Mucosa of rectum (tissue), 2 donors: ENCODE results near the gene PGA4.
"Not testable (repeated sequence)": the region's sequence is repeated elsewhere in the genome, so short reads cannot be mapped to it uniquely, and the experiment has no call there.

ENCODE experiments used
- H3K27ac ChIP-seq, 2 donors: one replicate each; pipeline ENCODE4 v1.7.0; 2013; ENCODE audit warnings: inconsistent platforms in 2 of 2, low read depth in 2 of 2, low read length in 2 of 2
- H3K27me3 ChIP-seq, 2 donors: one replicate each; pipeline ENCODE4 v1.7.0; 2013; ENCODE audit warnings: low read length in 2 of 2; ENCODE audit not compliant: control insufficient read depth in 2 of 2, insufficient read depth in 2 of 2
- H3K36me3 ChIP-seq, 2 donors: one replicate each; pipeline ENCODE4 v1.7.0; 2013; ENCODE audit warnings: low read length in 2 of 2; ENCODE audit not compliant: control insufficient read depth in 2 of 2, insufficient read depth in 2 of 2
- H3K4me1 ChIP-seq, 2 donors: one replicate each; pipeline ENCODE4 v1.7.0; 2013; ENCODE audit warnings: low read length in 2 of 2, mild to moderate bottlenecking in 1 of 2; ENCODE audit not compliant: control insufficient read depth in 2 of 2, insufficient read depth in 2 of 2
- H3K4me3 ChIP-seq, 2 donors: one replicate each; pipeline ENCODE4 v1.7.0; 2013; ENCODE audit warnings: low read length in 2 of 2
- H3K9ac ChIP-seq, 2 donors: one replicate each; pipeline ENCODE4 v1.7.0; 2013; ENCODE audit warnings: low read length in 2 of 2, low read depth in 1 of 2, mild to moderate bottlenecking in 1 of 2
- H3K9me3 ChIP-seq, 2 donors: one replicate each; pipeline ENCODE4 v1.7.0; 2013; ENCODE audit warnings: low read length in 2 of 2; ENCODE audit not compliant: control insufficient read depth in 2 of 2
- donor health status: healthy.
- donor health status: Normal muscosa, but diverticular disease.

PGA4 gene

GRCh38 chr11:61187505-61188130 lies 34.5 kb upstream of the PGA4 start:
- no peaks in the 10 kb centered on the region for H3K9me3 ChIP-seq
- H3K36me3 ChIP-seq = no peaks in the 10 kb centered on the region
- no peak overlapping the region for H3K27ac ChIP-seq
- no peaks in the 10 kb centered on the region for H3K27me3 ChIP-seq
- H3K9ac ChIP-seq = no peak overlapping the region
- H3K4me3 ChIP-seq = no peak overlapping the region
- no peaks in the 10 kb centered on the region for H3K4me1 ChIP-seq

DNA sequence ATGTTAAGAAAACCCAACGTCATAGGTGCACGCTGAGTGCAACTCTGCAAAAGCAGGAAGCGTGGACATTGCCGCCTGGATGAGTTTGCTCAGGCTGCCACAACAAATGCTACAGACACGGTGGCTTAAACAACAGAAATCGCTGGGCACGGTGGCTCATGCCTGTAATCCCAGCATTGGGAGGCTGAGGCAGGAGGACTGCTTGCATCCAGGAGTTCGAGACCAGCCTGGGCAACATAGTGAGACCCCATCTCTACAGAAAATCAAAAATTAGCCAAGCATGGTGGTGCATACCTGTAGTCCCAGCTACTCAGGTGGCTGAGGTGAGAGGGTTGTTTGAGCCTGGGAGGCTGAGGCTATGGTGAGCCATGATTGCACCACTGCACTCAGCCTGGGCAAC lies 32.2 kb upstream of the PGA4 start:
- Histone ChIP-seq H3K36me3 (no peaks in the 10 kb centered on the region), H3K9me3 (no peaks in the 10 kb centered on the region), H3K9ac (no peak overlapping the region), H3K4me3 (no peak overlapping the region), H3K4me1 (no peaks in the 10 kb centered on the region), H3K27me3 (no peaks in the 10 kb centered on the region), H3K27ac (no peak overlapping the region)

- Histone ChIP-seq H3K9ac (no peak overlapping the region), H3K4me3 (no peak overlapping the region), H3K9me3 (no peaks in the 10 kb centered on the region), H3K36me3 (no peaks in the 10 kb centered on the region), H3K27me3 (no peaks in the 10 kb centered on the region), H3K27ac (no peak overlapping the region), H3K4me1 (no peaks in the 10 kb centered on the region)
Observed at GRCh38 chr11:61193596-61193995, 28.6 kb upstream of the PGA4 start.

GRCh38 chr11:61194169-61194671 lies 27.9 kb upstream of the PGA4 start:
- Histone ChIP-seq H3K36me3 (no peaks in the 10 kb centered on the region), H3K9me3 (no peaks in the 10 kb centered on the region), H3K4me3 (no peak overlapping the region), H3K27me3 (no peaks in the 10 kb centered on the region), H3K4me1 (no peaks in the 10 kb centered on the region), H3K27ac (no peak overlapping the region), H3K9ac (no peak overlapping the region)

DNA sequence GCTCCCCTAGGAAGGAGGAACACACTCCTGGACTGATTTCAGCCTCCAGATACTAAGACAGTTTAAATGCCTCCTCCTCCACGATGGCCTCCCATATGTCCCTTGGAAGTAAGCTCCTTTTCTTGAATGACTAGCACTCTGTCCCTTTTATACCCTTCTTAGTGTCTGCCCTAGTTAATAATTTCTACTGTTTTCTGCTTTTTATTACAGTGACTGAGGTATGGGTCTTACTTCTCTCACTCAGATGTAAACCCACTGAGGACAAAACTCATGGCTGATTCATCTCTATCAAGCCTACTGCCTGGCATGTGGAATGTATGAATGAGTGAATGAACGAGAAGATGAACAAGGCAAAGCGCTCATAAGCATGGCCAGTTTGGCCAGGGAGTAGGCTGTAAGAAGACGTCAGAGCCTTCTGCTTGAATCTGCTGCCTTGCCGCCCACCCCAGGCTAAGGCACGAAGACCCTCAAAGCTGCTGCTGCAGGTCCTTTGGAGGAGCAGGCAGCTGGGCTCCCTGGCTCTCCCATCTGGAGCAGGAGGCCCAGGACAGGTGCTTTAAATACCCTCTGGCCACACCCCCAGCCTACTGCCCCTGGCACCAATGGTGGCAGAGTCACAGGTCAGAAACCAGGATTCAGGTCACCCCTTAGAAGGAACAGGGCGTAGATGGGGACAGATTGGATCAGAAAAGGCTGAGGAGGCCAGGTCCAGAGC lies 27.0 kb upstream of the PGA4 start:
- Histone ChIP-seq H3K9ac (no peak overlapping the region), H3K27ac (no peak overlapping the region), H3K9me3 (no peaks in the 10 kb centered on the region), H3K4me3 (no peak overlapping the region), H3K36me3 (no peaks in the 10 kb centered on the region), H3K4me1 (no peaks in the 10 kb centered on the region), H3K27me3 (no peaks in the 10 kb centered on the region)

- H3K36me3 ChIP-seq = no peaks in the 10 kb centered on the region
- H3K27me3 ChIP-seq = no peaks in the 10 kb centered on the region
- no peak overlapping the region for H3K9ac ChIP-seq
- H3K27ac ChIP-seq = no peak overlapping the region
- H3K4me3 ChIP-seq = no peak overlapping the region
- no peaks in the 10 kb centered on the region for H3K4me1 ChIP-seq
- no peaks in the 10 kb centered on the region for H3K9me3 ChIP-seq
Observed at GRCh38 chr11:61195719-61196118, 26.4 kb upstream of the PGA4 start.

DNA sequence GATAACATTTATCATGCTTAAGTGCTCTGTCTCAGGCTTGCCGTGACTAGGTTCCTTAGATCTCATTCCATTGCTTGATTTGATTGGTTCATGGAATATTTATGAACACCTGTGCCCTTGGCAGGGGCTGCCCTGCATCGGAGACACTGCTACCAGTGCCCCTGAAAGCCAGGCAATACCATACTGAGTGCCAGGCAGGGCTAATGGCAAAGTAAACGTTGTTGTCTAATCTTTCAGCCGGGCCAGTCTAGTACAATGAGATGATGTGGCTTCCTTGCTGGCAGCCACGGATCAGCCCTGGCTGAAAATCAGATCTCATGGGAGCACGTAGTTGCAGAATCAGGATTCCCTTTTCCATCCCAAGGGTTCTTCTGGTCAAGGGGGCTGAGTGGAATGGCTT lies 23.8 kb upstream of the PGA4 start:
- Histone ChIP-seq H3K27ac (no peak overlapping the region), H3K27me3 (no peaks in the 10 kb centered on the region), H3K4me1 (no peaks in the 10 kb centered on the region), H3K9me3 (no peaks in the 10 kb centered on the region), H3K9ac (no peak overlapping the region), H3K36me3 (no peaks in the 10 kb centered on the region), H3K4me3 (no peak overlapping the region)

DNA sequence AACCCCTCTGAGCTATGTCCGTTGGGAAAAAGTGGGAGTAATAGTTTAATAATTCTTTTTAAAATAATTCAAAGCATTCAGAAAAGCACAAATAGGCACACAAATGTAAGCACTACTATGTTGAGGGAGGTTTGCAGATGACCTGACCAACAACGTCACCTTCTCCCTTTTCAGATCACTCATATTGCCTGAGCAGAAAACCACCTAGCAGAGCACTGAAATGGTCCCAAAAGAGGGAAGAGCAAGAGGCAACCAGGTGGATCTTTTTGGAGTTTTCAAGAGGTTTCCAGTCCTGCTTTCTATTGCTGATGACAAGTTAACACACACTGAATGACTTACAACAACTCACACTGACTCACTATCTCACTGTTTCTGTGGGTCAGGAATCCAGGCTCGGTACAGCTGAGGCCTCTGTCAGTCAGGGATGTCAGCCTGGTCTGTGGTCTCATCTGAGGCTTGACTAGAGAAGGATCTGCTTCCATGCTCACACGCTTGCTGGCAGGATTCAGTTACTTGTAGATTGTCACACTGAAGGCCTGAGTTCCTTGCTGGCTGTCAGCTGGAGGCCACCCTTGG lies 23.1 kb upstream of the PGA4 start:
- Histone ChIP-seq H3K27me3 (no peaks in the 10 kb centered on the region), H3K9ac (no peak overlapping the region), H3K4me3 (no peak overlapping the region), H3K4me1 (no peaks in the 10 kb centered on the region), H3K36me3 (no peaks in the 10 kb centered on the region), H3K9me3 (no peaks in the 10 kb centered on the region), H3K27ac (no peak overlapping the region)

- Histone ChIP-seq H3K9ac (no peak overlapping the region), H3K36me3 (no peaks in the 10 kb centered on the region), H3K4me1 (no peaks in the 10 kb centered on the region), H3K4me3 (no peak overlapping the region), H3K27ac (no peak overlapping the region), H3K9me3 (no peaks in the 10 kb centered on the region), H3K27me3 (no peaks in the 10 kb centered on the region)
Observed at GRCh38 chr11:61201476-61201875, 20.7 kb upstream of the PGA4 start.

GRCh38 chr11:61202950-61203746 lies 19.0 kb upstream of the PGA4 start, which contains the start of gene PGA3:
PGA3 (plus strand) TSS chr11:61203515; CDS start chr11:61203565, 50 bp downstream.
- not testable (repeated sequence) for H3K4me3 ChIP-seq, H3K9ac ChIP-seq, H3K27ac ChIP-seq, H3K4me1 ChIP-seq, H3K27me3 ChIP-seq, H3K36me3 ChIP-seq, H3K9me3 ChIP-seq
